ENCODE results near the gene ERC2. TPM values are rescaled to one million over a fixed set of nuclear protein-coding genes. Genes with fewer than 3 reads are reported as not detected.

The ERC2 gene
- total RNA-seq, 1 donor from 2014 or later, result 0.35 TPM

- H3K4me3 Mint-ChIP-seq (ENCODE audit: unreplicated experiment), result no peak overlapping the region
- H3K36me3 Mint-ChIP-seq (ENCODE audit: unreplicated experiment), result no peaks in the 10 kb centered on the region
- no peak for TF ChIP-seq CTCF (IDR thresholded peaks at IDR 0.05)
- no peak for DNase-seq (ENCODE audit: extremely low spot score, unreplicated experiment)
- H3K27ac Mint-ChIP-seq (ENCODE audit: unreplicated experiment), result peak overlapping the region; percentile 41
- H3K9me3 Mint-ChIP-seq (ENCODE audit: unreplicated experiment), result no peaks in the 10 kb centered on the region
- no peaks in the 10 kb centered on the region for H3K27me3 Mint-ChIP-seq (ENCODE audit: unreplicated experiment)
- peaks cover 15% of the 10 kb centered on the region for H3K4me1 Mint-ChIP-seq (ENCODE audit: unreplicated experiment)
Measured at GRCh38 chr3:55860049-55860721, 608.1 kb downstream of the ERC2 start.

- Mint-ChIP-seq H3K4me1 (ENCODE audit: unreplicated experiment) (peaks cover 22% of the 10 kb centered on the region), H3K9me3 (ENCODE audit: unreplicated experiment) (no peaks in the 10 kb centered on the region), H3K4me3 (ENCODE audit: unreplicated experiment) (no peak overlapping the region), H3K27me3 (ENCODE audit: unreplicated experiment) (no peaks in the 10 kb centered on the region), H3K36me3 (ENCODE audit: unreplicated experiment) (no peaks in the 10 kb centered on the region), H3K27ac (ENCODE audit: unreplicated experiment) (no peak overlapping the region)
- DNase-seq (ENCODE audit: extremely low spot score, unreplicated experiment), result no peak
- no peak for TF ChIP-seq CTCF (IDR thresholded peaks at IDR 0.05)
Measured at GRCh38 chr3:55859305-55859704, 609.0 kb downstream of the ERC2 start.

GRCh38 chr3:55858727-55859126 lies 609.5 kb downstream of the ERC2 start:
- Mint-ChIP-seq H3K27me3 (ENCODE audit: unreplicated experiment) (no peaks in the 10 kb centered on the region), H3K27ac (ENCODE audit: unreplicated experiment) (no peak overlapping the region), H3K4me3 (ENCODE audit: unreplicated experiment) (no peak overlapping the region), H3K4me1 (ENCODE audit: unreplicated experiment) (peaks cover 26% of the 10 kb centered on the region), H3K36me3 (ENCODE audit: unreplicated experiment) (no peaks in the 10 kb centered on the region), H3K9me3 (ENCODE audit: unreplicated experiment) (no peaks in the 10 kb centered on the region)
- TF ChIP-seq CTCF (IDR thresholded peaks at IDR 0.05), result no peak
- no peak for DNase-seq (ENCODE audit: extremely low spot score, unreplicated experiment)

- Mint-ChIP-seq H3K9me3 (ENCODE audit: unreplicated experiment) (no peaks in the 10 kb centered on the region), H3K36me3 (ENCODE audit: unreplicated experiment) (no peaks in the 10 kb centered on the region), H3K4me3 (ENCODE audit: unreplicated experiment) (no peak overlapping the region), H3K4me1 (ENCODE audit: unreplicated experiment) (peaks cover 26% of the 10 kb centered on the region), H3K27ac (ENCODE audit: unreplicated experiment) (no peak overlapping the region), H3K27me3 (ENCODE audit: unreplicated experiment) (no peaks in the 10 kb centered on the region)
- no peak for DNase-seq (ENCODE audit: extremely low spot score, unreplicated experiment)
- TF ChIP-seq CTCF (IDR thresholded peaks at IDR 0.05), result no peak
Measured at GRCh38 chr3:55858302-55858701, 610.0 kb downstream of the ERC2 start.

- H3K4me3 Mint-ChIP-seq (ENCODE audit: unreplicated experiment), result no peak overlapping the region
- no peak for TF ChIP-seq CTCF (IDR thresholded peaks at IDR 0.05)
- no peaks in the 10 kb centered on the region for H3K36me3 Mint-ChIP-seq (ENCODE audit: unreplicated experiment)
- DNase-seq (ENCODE audit: extremely low spot score, unreplicated experiment), result no peak
- H3K27me3 Mint-ChIP-seq (ENCODE audit: unreplicated experiment), result no peaks in the 10 kb centered on the region
- H3K9me3 Mint-ChIP-seq (ENCODE audit: unreplicated experiment), result no peaks in the 10 kb centered on the region
- peaks cover 26% of the 10 kb centered on the region for H3K4me1 Mint-ChIP-seq (ENCODE audit: unreplicated experiment)
- no peak overlapping the region for H3K27ac Mint-ChIP-seq (ENCODE audit: unreplicated experiment)
Measured at GRCh38 chr3:55857633-55858032, 610.6 kb downstream of the ERC2 start.
